ENCODE data around the gene NSD2. TPM values are rescaled to one million over a fixed set of nuclear protein-coding genes. Genes with fewer than 3 reads are reported as not detected.

NSD2 gene
- total RNA-seq, 1 experiment from 2014 or later = 128 TPM

- Mint-ChIP-seq H3K4me1 (peaks cover 41% of the 10 kb centered on the region), H3K36me3 (peaks cover 28% of the 10 kb centered on the region), H3K4me3 (no peak overlapping the region), H3K27me3 (ENCODE audit: low read depth) (no peaks in the 10 kb centered on the region), H3K9me3 (peaks cover 14% of the 10 kb centered on the region), H3K27ac (peak overlapping the region; percentile 26; the same call in 1 of the 2 replicates)
- no peak for DNase-seq (ENCODE audit: low spot score)
- POLR2A ChIA-PET = no interaction called here
- no peak for ATAC-seq
- CTCF ChIA-PET = interaction anchor here (1.3 kb wide), 1 partner anchor 15 kb away, joined by 4 read pairs; no protein-coding TSS in a partner anchor
- TF ChIP-seq ZSCAN18 (CRISPR knock-in tag; IDR thresholded peaks at IDR 0.05) (no peak), NFYB (CRISPR knock-in tag; conservative IDR thresholded peaks at IDR 0.05; ENCODE audit: low read depth) (no peak), SMAD3 (CRISPR knock-in tag; IDR thresholded peaks at IDR 0.05; ENCODE audit: borderline replicate concordance) (no peak), EMX1 (CRISPR knock-in tag; IDR thresholded peaks at IDR 0.05) (no peak), ZNF263 (CRISPR knock-in tag; IDR thresholded peaks at IDR 0.05; ENCODE audit: low read depth) (no peak), E2F1 (CRISPR knock-in tag; IDR thresholded peaks at IDR 0.05) (no peak), PRRX2 (CRISPR knock-in tag; IDR thresholded peaks at IDR 0.05) (no peak), MLX (CRISPR knock-in tag; IDR thresholded peaks at IDR 0.05) (no peak), E2F4 (CRISPR knock-in tag; IDR thresholded peaks at IDR 0.05; ENCODE audit: borderline replicate concordance, low read depth) (no peak), PREB (CRISPR knock-in tag; IDR thresholded peaks at IDR 0.05; ENCODE audit: borderline replicate concordance) (no peak)
These were observed 125.8 kb downstream of the NSD2 start for GRCh38 chr4:1996866-1997611.

- POLR2A ChIA-PET = no interaction called here
- Mint-ChIP-seq H3K27ac (peak overlapping the region; percentile 84; the same call in 1 of the 2 replicates), H3K9me3 (peaks cover 14% of the 10 kb centered on the region), H3K4me3 (no peak overlapping the region), H3K36me3 (peaks cover 33% of the 10 kb centered on the region), H3K4me1 (peaks cover 41% of the 10 kb centered on the region), H3K27me3 (ENCODE audit: low read depth) (no peaks in the 10 kb centered on the region)
- TF ChIP-seq ESRRA (CRISPR knock-in tag; IDR thresholded peaks at IDR 0.05; ENCODE audit: borderline replicate concordance) (no peak), NR2C2 (CRISPR knock-in tag; IDR thresholded peaks at IDR 0.05) (no peak)
- CTCF ChIA-PET = no interaction called here
- ATAC-seq (no peak), DNase-seq (ENCODE audit: low spot score) (no peak)
These were observed 126.5 kb downstream of the NSD2 start for GRCh38 chr4:1997712-1998111.

GRCh38 chr4:1998296-1998695 lies 127.1 kb downstream of the NSD2 start:
- Mint-ChIP-seq H3K4me1 (peaks cover 39% of the 10 kb centered on the region), H3K27ac (peak overlapping the region; percentile 84), H3K9me3 (peaks cover 14% of the 10 kb centered on the region), H3K4me3 (no peak overlapping the region), H3K36me3 (peaks cover 39% of the 10 kb centered on the region), H3K27me3 (ENCODE audit: low read depth) (no peaks in the 10 kb centered on the region)
- ChIA-PET CTCF (no interaction called here), POLR2A (no interaction called here)
- DNase-seq (ENCODE audit: low spot score) = no peak
- no peak for ATAC-seq
- TF ChIP-seq JAZF1 (CRISPR knock-in tag; IDR thresholded peaks at IDR 0.05) (no peak), MAX (CRISPR knock-in tag; IDR thresholded peaks at IDR 0.05) (no peak), GABPB1 (CRISPR knock-in tag; IDR thresholded peaks at IDR 0.05) (no peak), JUN (CRISPR knock-in tag; IDR thresholded peaks at IDR 0.05) (no peak), RELA (CRISPR knock-in tag; IDR thresholded peaks at IDR 0.05; ENCODE audit: borderline replicate concordance) (no peak), ARID4B (CRISPR knock-in tag; IDR thresholded peaks at IDR 0.05; ENCODE audit: borderline replicate concordance) (no peak), ERG (CRISPR knock-in tag; IDR thresholded peaks at IDR 0.05) (no peak), IRF2 (CRISPR knock-in tag; IDR thresholded peaks at IDR 0.05; ENCODE audit: borderline replicate concordance, low read depth) (no peak)

All from WTC11 (cell line).